IPS-18a (cell line): Measurements from ENCODE around the gene WSCD2.

ENCODE experiments used
- H3K27ac ChIP-seq: one replicate; pipeline ENCODE4 v1.5.1; 2013; ENCODE audit warnings: low read length
- H3K27me3 ChIP-seq: one replicate; pipeline ENCODE4 v1.6.1; 2013; ENCODE audit warnings: mild to moderate bottlenecking, low read length; ENCODE audit not compliant: control insufficient read depth, insufficient read depth
- H3K36me3 ChIP-seq: one replicate; pipeline ENCODE4 v1.6.1; 2013; ENCODE audit warnings: low read depth, low read length; ENCODE audit not compliant: control insufficient read depth
- H3K4me1 ChIP-seq: one replicate; pipeline ENCODE4 v1.6.1; 2013; ENCODE audit warnings: low read depth, low read length; ENCODE audit not compliant: control insufficient read depth
- H3K4me3 ChIP-seq: one replicate; pipeline ENCODE4 v1.5.1; 2013; ENCODE audit warnings: low read length
- H3K9ac ChIP-seq: one replicate; pipeline ENCODE4 v1.6.1; 2013; ENCODE audit warnings: mild to moderate bottlenecking, low read length, moderate library complexity
- H3K9me3 ChIP-seq: one replicate; pipeline ENCODE4 v1.6.1; 2013; ENCODE audit warnings: low read depth, low read length; ENCODE audit not compliant: control insufficient read depth

Gene WSCD2

DNA sequence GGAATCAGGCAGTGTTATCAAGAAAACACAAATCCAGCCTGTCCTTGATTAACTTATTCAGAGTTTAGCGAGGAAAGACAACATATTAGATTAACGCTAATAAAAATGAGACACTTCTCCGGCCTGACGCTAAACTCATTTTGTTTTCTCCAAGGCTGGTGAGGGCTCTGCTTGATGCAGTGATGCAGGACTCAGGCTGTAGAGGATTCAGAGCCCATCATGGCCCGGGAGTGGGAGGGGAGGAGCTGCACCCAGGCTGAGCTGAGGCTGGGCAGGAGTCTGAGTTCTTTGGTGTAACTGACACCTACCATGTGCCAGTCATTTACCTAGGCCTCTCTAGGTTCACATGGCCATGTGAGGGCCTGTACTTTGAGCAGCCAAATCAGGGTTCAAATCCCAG is 70.0 kb downstream of the WSCD2 start:
- H3K9ac ChIP-seq: no peak overlapping the region
- no peak overlapping the region for H3K4me3 ChIP-seq
- H3K36me3 ChIP-seq: no peaks in the 10 kb centered on the region
- no peaks in the 10 kb centered on the region for H3K4me1 ChIP-seq
- H3K27ac ChIP-seq: no peak overlapping the region
- no peaks in the 10 kb centered on the region for H3K9me3 ChIP-seq
- H3K27me3 ChIP-seq: no peaks in the 10 kb centered on the region

- Histone ChIP-seq H3K4me3 (no peak overlapping the region), H3K9ac (no peak overlapping the region), H3K27me3 (no peaks in the 10 kb centered on the region), H3K9me3 (no peaks in the 10 kb centered on the region), H3K4me1 (no peaks in the 10 kb centered on the region), H3K27ac (no peak overlapping the region), H3K36me3 (no peaks in the 10 kb centered on the region)
Measured at GRCh38 chr12:108201808-108202207, 72.7 kb downstream of the WSCD2 start.

GRCh38 chr12:108204117-108204987 is 75.3 kb downstream of the WSCD2 start:
- H3K27me3 ChIP-seq: no peaks in the 10 kb centered on the region
- H3K9ac ChIP-seq: no peak overlapping the region
- no peak overlapping the region for H3K27ac ChIP-seq
- H3K4me3 ChIP-seq: no peak overlapping the region
- no peaks in the 10 kb centered on the region for H3K4me1 ChIP-seq
- H3K36me3 ChIP-seq: no peaks in the 10 kb centered on the region
- H3K9me3 ChIP-seq: no peaks in the 10 kb centered on the region

- H3K27me3 ChIP-seq: no peaks in the 10 kb centered on the region
- no peaks in the 10 kb centered on the region for H3K9me3 ChIP-seq
- no peak overlapping the region for H3K9ac ChIP-seq
- no peak overlapping the region for H3K4me3 ChIP-seq
- no peaks in the 10 kb centered on the region for H3K36me3 ChIP-seq
- peaks cover 2% of the 10 kb centered on the region for H3K4me1 ChIP-seq
- H3K27ac ChIP-seq: no peak overlapping the region
Measured at GRCh38 chr12:108205864-108206263, 76.8 kb downstream of the WSCD2 start.

GRCh38 chr12:108207791-108208730 is 79.0 kb downstream of the WSCD2 start:
- no peak overlapping the region for H3K27ac ChIP-seq
- H3K4me1 ChIP-seq: peaks cover 10% of the 10 kb centered on the region
- no peaks in the 10 kb centered on the region for H3K27me3 ChIP-seq
- H3K9me3 ChIP-seq: no peaks in the 10 kb centered on the region
- H3K4me3 ChIP-seq: no peak overlapping the region
- no peak overlapping the region for H3K9ac ChIP-seq
- no peaks in the 10 kb centered on the region for H3K36me3 ChIP-seq

- Histone ChIP-seq H3K9me3 (no peaks in the 10 kb centered on the region), H3K9ac (no peak overlapping the region), H3K4me3 (no peak overlapping the region), H3K27me3 (no peaks in the 10 kb centered on the region), H3K27ac (no peak overlapping the region), H3K4me1 (peaks cover 10% of the 10 kb centered on the region), H3K36me3 (no peaks in the 10 kb centered on the region)
Measured at GRCh38 chr12:108210001-108210400, 80.9 kb downstream of the WSCD2 start.

- no peaks in the 10 kb centered on the region for H3K9me3 ChIP-seq
- peaks cover 10% of the 10 kb centered on the region for H3K4me1 ChIP-seq
- no peaks in the 10 kb centered on the region for H3K36me3 ChIP-seq
- H3K27ac ChIP-seq: no peak overlapping the region
- no peaks in the 10 kb centered on the region for H3K27me3 ChIP-seq
- no peak overlapping the region for H3K4me3 ChIP-seq
- H3K9ac ChIP-seq: no peak overlapping the region
Measured at GRCh38 chr12:108211157-108211556, 82.1 kb downstream of the WSCD2 start.

DNA sequence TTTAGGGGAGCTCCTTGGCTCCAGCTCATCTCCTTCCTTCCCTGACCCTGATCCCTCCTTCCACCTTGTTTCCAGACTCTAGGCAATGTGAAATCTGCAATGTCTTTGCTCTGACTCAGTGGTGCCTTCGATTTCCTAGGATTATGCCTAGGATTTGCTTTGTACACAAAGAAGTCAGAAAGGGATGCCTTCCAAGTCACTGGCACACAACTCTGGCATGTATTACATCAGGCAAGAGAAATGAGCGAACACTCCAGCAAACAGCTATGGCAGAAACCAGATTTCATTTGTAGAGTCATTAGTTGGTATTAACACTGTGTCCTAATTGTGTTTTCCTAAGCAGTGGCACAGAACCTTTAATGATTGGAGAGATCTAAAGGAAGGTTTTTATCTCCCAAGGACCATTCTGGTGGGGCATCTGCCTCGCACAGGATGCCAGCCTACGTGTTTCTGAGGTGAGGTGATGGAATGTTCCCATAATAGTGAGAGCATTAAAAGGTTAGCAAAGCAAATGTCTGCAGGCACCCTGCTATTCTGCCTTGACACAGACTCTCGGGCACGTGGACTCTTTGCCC is 84.9 kb downstream of the WSCD2 start:
- Histone ChIP-seq H3K9me3 (no peaks in the 10 kb centered on the region), H3K27me3 (no peaks in the 10 kb centered on the region), H3K9ac (no peak overlapping the region), H3K36me3 (no peaks in the 10 kb centered on the region), H3K27ac (no peak overlapping the region), H3K4me3 (no peak overlapping the region), H3K4me1 (peaks cover 10% of the 10 kb centered on the region)

DNA sequence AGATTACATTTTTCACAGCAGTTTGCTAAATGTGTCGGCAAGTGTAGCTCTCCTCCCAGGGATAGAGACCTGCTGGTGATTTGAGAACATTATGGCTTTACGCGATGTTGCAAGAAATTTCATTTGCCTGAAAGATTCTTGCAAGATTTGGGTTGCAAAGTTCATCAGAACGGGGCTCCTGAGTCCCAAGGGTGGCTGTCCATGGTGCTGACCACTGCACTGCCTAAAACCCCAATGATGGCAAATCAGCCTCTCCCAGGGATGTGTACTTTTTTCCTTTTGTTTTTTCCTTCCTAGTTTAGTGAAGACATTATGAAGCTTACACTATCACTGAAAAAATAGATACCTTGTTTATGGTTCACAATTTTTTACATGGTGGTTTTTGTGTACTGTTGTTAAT is 85.4 kb downstream of the WSCD2 start:
- Histone ChIP-seq H3K4me1 (peaks cover 10% of the 10 kb centered on the region), H3K9me3 (no peaks in the 10 kb centered on the region), H3K27ac (no peak overlapping the region)

DNA sequence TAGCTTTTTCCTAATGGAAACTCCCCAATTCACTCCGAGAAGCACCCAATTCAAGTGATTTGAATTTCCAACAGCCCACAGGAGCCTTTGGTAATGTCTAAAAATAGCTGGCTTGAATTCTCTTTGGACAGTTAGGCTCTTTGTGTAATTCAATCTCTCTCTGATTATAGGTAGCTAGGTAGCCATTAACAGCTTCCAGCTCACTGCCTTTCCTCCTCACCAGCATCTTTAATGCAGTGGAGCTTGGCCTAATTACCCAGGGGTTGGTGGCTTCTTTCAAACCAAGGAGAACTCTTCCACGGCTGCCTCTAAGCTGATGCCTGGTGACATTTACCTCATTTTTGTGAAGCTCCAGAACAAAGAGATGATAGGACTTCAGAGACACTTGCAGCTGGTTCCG is 86.4 kb downstream of the WSCD2 start:
- Histone ChIP-seq H3K36me3 (no peaks in the 10 kb centered on the region), H3K9me3 (no peaks in the 10 kb centered on the region), H3K27me3 (no peaks in the 10 kb centered on the region), H3K4me3 (no peak overlapping the region), H3K4me1 (peaks cover 10% of the 10 kb centered on the region), H3K9ac (no peak overlapping the region), H3K27ac (no peak overlapping the region)

More for the DNA sequence above, 85.4 kb downstream of the WSCD2 start:
- no peaks in the 10 kb centered on the region for H3K27me3 ChIP-seq
- no peak overlapping the region for H3K9ac ChIP-seq
- no peak overlapping the region for H3K4me3 ChIP-seq
- no peaks in the 10 kb centered on the region for H3K36me3 ChIP-seq

- Histone ChIP-seq H3K9ac (no peak overlapping the region), H3K4me1 (peaks cover 4% of the 10 kb centered on the region), H3K36me3 (no peaks in the 10 kb centered on the region), H3K4me3 (no peak overlapping the region), H3K27me3 (no peaks in the 10 kb centered on the region), H3K9me3 (no peaks in the 10 kb centered on the region), H3K27ac (no peak overlapping the region)
Measured at GRCh38 chr12:108218921-108219320, 89.8 kb downstream of the WSCD2 start.
